Endothelial cell of umbilical vein (primary cell): ENCODE measurements around the gene TIMM8A. TPM values are rescaled to one million over a fixed set of nuclear protein-coding genes. Genes with fewer than 3 reads are reported as not detected.

Experiments used
- BruUV-seq: library from RNA; stranded (reverse); fragments of 400-500 nt; replicated peaks from 2 replicates; lab custom pipeline; 2021; lab: Mats Ljungman, UMichigan
- CTCF ChIA-PET: fragments of 300-600, 350-600 bp; sonication (Branson Sonifier 250); formaldehyde crosslinking; loops from one replicate; lab custom pipeline; 2021; ENCODE audit warnings: antibody characterized with exemption, inconsistent platforms; lab: Charles Lee
- POLR2A ChIA-PET: fragments of 300-600, 350-600 bp; sonication (Branson Sonifier 250); formaldehyde crosslinking; loops from one replicate; lab custom pipeline; 2021; ENCODE audit warnings: antibody characterized with exemption, inconsistent platforms; lab: Charles Lee
- DNase-seq: peaks from one replicate; pipeline ENCODE4 v3.0.0-alpha.2; 2011; ENCODE audit warnings: low read depth, low spot score
- FAIRE-seq: peaks from 2 replicates; lab custom pipeline; 2011; peaks lifted over from hg19 to GRCh38; lab: Jason Lieb, UNC
- H2AFZ ChIP-seq: 2 replicates; pipeline ENCODE4 v1.6.0; 2012; ENCODE audit warnings: low read depth, low read length, control low read depth, inconsistent platforms
- H3K27ac ChIP-seq: 2 replicates; pipeline ENCODE4 v1.5.1; 2011; ENCODE audit warnings: low read depth, mild to moderate bottlenecking, control low read depth, low read length, moderate library complexity; ENCODE audit not compliant: insufficient read depth
- H3K27me3 ChIP-seq, 2 experiments: 2 replicates each; pipeline versions ENCODE4 v1.6.0 to v1.6.1; 2011; ENCODE audit warnings: low read length in 2 of 2, mixed read lengths in 1 of 2; ENCODE audit not compliant: control insufficient read depth in 2 of 2, insufficient read depth in 2 of 2
- H3K36me3 ChIP-seq, 2 experiments: 2 replicates in 1 of 2; 3 replicates in 1 of 2; pipeline ENCODE4 v1.5.1; 2011; ENCODE audit warnings: low read length in 2 of 2, mild to moderate bottlenecking in 1 of 2, moderate library complexity in 1 of 2; ENCODE audit not compliant: control insufficient read depth in 2 of 2, insufficient read depth in 2 of 2; ENCODE audit errors: extremely low read depth in 1 of 2
- H3K4me1 ChIP-seq: 3 replicates; pipeline ENCODE4 v1.5.1; 2011; ENCODE audit warnings: mild to moderate bottlenecking, low read length; ENCODE audit not compliant: control insufficient read depth, insufficient read depth; ENCODE audit errors: extremely low read depth
- H3K4me2 ChIP-seq: 2 replicates; pipeline ENCODE4 v1.6.1; 2011; ENCODE audit warnings: low read length, control low read depth, mixed read lengths; ENCODE audit not compliant: insufficient read depth
- H3K4me3 ChIP-seq, 3 experiments: fragments of 200-600 bp in 1 of 3; sonication (generic), shearing (Covaris generic) in 1 of 3; replicated peaks in 1 of 3; 2 replicates each; pipeline ENCODE4 v1.5.1; 2011 to 2016; ENCODE audit warnings: control low read depth in 3 of 3, low read length in 3 of 3, mild to moderate bottlenecking in 2 of 3, inconsistent platforms in 1 of 3, low read depth in 1 of 3, moderate library complexity in 1 of 3; ENCODE audit not compliant: insufficient read depth in 1 of 3
- H3K79me2 ChIP-seq: 2 replicates; pipeline ENCODE4 v1.6.0; 2012; ENCODE audit warnings: low read length, inconsistent platforms; ENCODE audit not compliant: control insufficient read depth, insufficient read depth
- H3K9ac ChIP-seq: replicated peaks from 2 replicates; pipeline ENCODE3; 2011; ENCODE audit warnings: low read length, control low read depth; ENCODE audit not compliant: insufficient read depth; ENCODE audit errors: extremely low read depth
- H3K9me1 ChIP-seq: replicated peaks from 3 replicates; pipeline ENCODE4 v1.6.0; 2011; ENCODE audit warnings: mild to moderate bottlenecking, low read length; ENCODE audit not compliant: control insufficient read depth, insufficient read depth; ENCODE audit errors: extremely low read depth
- H3K9me3 ChIP-seq: replicated peaks from 2 replicates; pipeline ENCODE4 v1.5.1; 2012; ENCODE audit warnings: low read length, inconsistent platforms; ENCODE audit not compliant: control insufficient read depth, insufficient read depth
- H4K20me1 ChIP-seq: replicated peaks from 2 replicates; pipeline ENCODE3; 2011; ENCODE audit warnings: mild to moderate bottlenecking, low read length; ENCODE audit not compliant: control insufficient read depth, insufficient read depth; ENCODE audit errors: extremely low read depth
- EZH2 ChIP-seq: IDR thresholded peaks from 2 replicates; pipeline ENCODE4 v1.6.1; 2012; ENCODE audit warnings: borderline replicate concordance, low read depth, mild to moderate bottlenecking, moderate library complexity, low read length, inconsistent platforms; ENCODE audit not compliant: severe bottlenecking
- FOS ChIP-seq: IDR thresholded peaks from 2 replicates; pipeline ENCODE4 v1.6.1; 2011; ENCODE audit warnings: mild to moderate bottlenecking, low read length, moderate library complexity, borderline replicate concordance; ENCODE audit not compliant: insufficient read depth
- GATA2 ChIP-seq: IDR thresholded peaks from 2 replicates; pipeline ENCODE4 v1.7.0; 2011; ENCODE audit warnings: low read depth, mild to moderate bottlenecking, moderate library complexity, mixed read lengths, low read length; ENCODE audit not compliant: insufficient read length, insufficient read depth
- JUN ChIP-seq: IDR thresholded peaks from 2 replicates; pipeline ENCODE4 v1.6.1; 2011; ENCODE audit warnings: borderline replicate concordance, low read depth; ENCODE audit not compliant: insufficient read length, insufficient read depth
- MYC ChIP-seq: IDR thresholded peaks from one replicate; pipeline ENCODE4 v1.6.1; 2011; ENCODE audit warnings: mild to moderate bottlenecking, low read depth, low read length
- POLR2A ChIP-seq: IDR thresholded peaks from 2 replicates; pipeline ENCODE4 v1.6.1; 2012; ENCODE audit warnings: low read depth, mild to moderate bottlenecking, control low read depth, low read length
- POLR2AphosphoS5 ChIP-seq: IDR thresholded peaks from 2 replicates; pipeline ENCODE4 v1.6.1; 2012; ENCODE audit warnings: low read depth, mild to moderate bottlenecking, control low read depth, low read length, moderate library complexity; ENCODE audit not compliant: insufficient read depth
- dilution Hi-C: fragments of 300-500 bp; cut with MboI; formaldehyde crosslinking; loops from one replicate; pipeline ENCODE4 v1.15.0; 2019; ENCODE audit warnings: low sequenced_read_pairs; ENCODE audit not compliant: extremely low pct_ligation_motif_present
- intact Hi-C: fragments of 100-400 bp; cut with micrococcal nuclease; formaldehyde crosslinking; loops from one replicate; pipeline ENCODE4 v1.10.0; 2022
- polyA plus RNA-seq, 4 experiments: library from polyadenylated mRNA; depleted of rRNA in 3 of 4; stranded (reverse) in 3 of 4; unstranded in 1 of 4; fragments of >200 nt; gene quantifications; 2 replicates each; pipeline versions ENCODE4 v1.2.1 to v1.2.3, GENCODE V29; 2011 to 2012; ENCODE audit warnings: missing spikeins in 1 of 4
- small RNA-seq: library from RNA; depleted of rRNA; stranded (forward); fragments of <200 nt; gene quantifications from one replicate; pipeline ENCODE3, GENCODE V24; 2012; ENCODE audit warnings: low replicate concordance, low read depth; ENCODE audit not compliant: insufficient read depth, insufficient read length
- total RNA-seq: library from RNA; stranded (reverse); gene quantifications from 2 replicates; pipeline ENCODE4 v1.2.3, GENCODE V29; 2021
- TF ChIP-seq, protein P1 (sequence below), 2 donors: IDR thresholded peaks; 1 replicate in 1 of 2; 2 replicates in 1 of 2; pipeline ENCODE4 v1.5.1; 2011; ENCODE audit warnings: low read length in 2 of 2, mild to moderate bottlenecking in 2 of 2, moderate library complexity in 2 of 2, control low read depth in 1 of 2, inconsistent platforms in 1 of 2, low read depth in 1 of 2; ENCODE audit not compliant: insufficient read depth in 1 of 2; ENCODE audit errors: extremely low read depth in 1 of 2
- TF ChIP-seq, protein P2 (sequence below): IDR thresholded peaks from 2 replicates; pipeline ENCODE4 v1.6.1; 2011; ENCODE audit not compliant: insufficient read depth, insufficient read length

TIMM8A gene
- total and polyA plus RNA-seq, 2 donors (not counting 3 experiments of a cell fraction or from before 2014, with no cell fraction given), result 10.9 to 17.5 TPM

DNA sequence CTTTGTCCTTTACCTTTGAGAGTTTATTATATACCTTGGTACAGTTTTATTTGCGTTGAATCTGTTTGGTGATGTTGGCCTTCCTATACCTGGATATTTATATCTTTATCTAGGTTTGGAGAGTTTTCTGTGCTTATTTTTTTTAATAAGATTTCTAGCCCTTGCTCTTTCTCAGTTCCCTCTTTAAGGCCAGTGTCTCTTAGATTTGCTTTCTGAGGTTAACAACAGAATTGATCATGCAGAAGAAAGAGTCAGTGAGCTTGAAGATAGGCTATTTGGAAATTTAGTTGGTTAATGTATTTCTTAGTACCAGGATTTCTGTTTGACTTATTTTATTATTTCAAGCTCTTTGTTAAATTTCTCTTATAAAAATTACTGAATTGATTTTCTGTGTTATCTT lies 44.8 kb downstream of the TIMM8A start:
- ChIA-PET CTCF (no interaction called here), POLR2A (no interaction called here)
- DNase-seq (no peak), FAIRE-seq (no peak)
- Histone ChIP-seq H3K9me1 (no peaks in the 10 kb centered on the region), H3K27ac (no peak overlapping the region), H3K27me3 (no peaks in the 10 kb centered on the region), H2AFZ (no peak overlapping the region), H3K9me3 (no peaks in the 10 kb centered on the region), H3K9ac (no peak overlapping the region), H3K4me2 (no peak overlapping the region), H3K36me3 (no peaks in the 10 kb centered on the region), H4K20me1 (no peaks in the 10 kb centered on the region), H3K79me2 (no peaks in the 10 kb centered on the region), H3K4me1 (no peaks in the 10 kb centered on the region), H3K4me3 (no peak overlapping the region)
- intact Hi-C loops (no loop called here), dilution Hi-C loops (no loop called here)
- TF ChIP-seq, protein P1, sequence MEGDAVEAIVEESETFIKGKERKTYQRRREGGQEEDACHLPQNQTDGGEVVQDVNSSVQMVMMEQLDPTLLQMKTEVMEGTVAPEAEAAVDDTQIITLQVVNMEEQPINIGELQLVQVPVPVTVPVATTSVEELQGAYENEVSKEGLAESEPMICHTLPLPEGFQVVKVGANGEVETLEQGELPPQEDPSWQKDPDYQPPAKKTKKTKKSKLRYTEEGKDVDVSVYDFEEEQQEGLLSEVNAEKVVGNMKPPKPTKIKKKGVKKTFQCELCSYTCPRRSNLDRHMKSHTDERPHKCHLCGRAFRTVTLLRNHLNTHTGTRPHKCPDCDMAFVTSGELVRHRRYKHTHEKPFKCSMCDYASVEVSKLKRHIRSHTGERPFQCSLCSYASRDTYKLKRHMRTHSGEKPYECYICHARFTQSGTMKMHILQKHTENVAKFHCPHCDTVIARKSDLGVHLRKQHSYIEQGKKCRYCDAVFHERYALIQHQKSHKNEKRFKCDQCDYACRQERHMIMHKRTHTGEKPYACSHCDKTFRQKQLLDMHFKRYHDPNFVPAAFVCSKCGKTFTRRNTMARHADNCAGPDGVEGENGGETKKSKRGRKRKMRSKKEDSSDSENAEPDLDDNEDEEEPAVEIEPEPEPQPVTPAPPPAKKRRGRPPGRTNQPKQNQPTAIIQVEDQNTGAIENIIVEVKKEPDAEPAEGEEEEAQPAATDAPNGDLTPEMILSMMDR (IDR thresholded peaks at IDR 0.05; ENCODE audit: extremely low read depth in 1 of 2, insufficient read depth in 1 of 2, low read depth in 1 of 2, low read length in 2 of 2), result no peak
- TF ChIP-seq, protein P2, sequence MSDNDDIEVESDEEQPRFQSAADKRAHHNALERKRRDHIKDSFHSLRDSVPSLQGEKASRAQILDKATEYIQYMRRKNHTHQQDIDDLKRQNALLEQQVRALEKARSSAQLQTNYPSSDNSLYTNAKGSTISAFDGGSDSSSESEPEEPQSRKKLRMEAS, result no peak
- no peak for TF ChIP-seq EZH2
- no peak for TF ChIP-seq POLR2A
- TF ChIP-seq GATA2, result no peak
- no peak for TF ChIP-seq MYC
- no peak for TF ChIP-seq FOS
- TF ChIP-seq JUN, result no peak
- TF ChIP-seq POLR2AphosphoS5, result no peak
- no TSS peak for BruUV-seq

Small RNA genes within 50 kb of the gene (small RNA-seq; reads per million reads assigned to genes)
- not detected for gene RNU6-934P

Other genes starting within 250 kb of the TIMM8A start
- gene DRP2, start 129.0 kb downstream of the TIMM8A start, total RNA-seq, result 0.31 and 0.78 TPM in 2 replicates
- 0.13 and 0.17 TPM in 2 replicates for gene DRP2, start 129.0 kb downstream of the TIMM8A start, polyA plus RNA-seq
- 1.1 and 1.8 TPM in 2 replicates for gene TAF7L, start 57.4 kb downstream of the TIMM8A start, total RNA-seq
- gene TAF7L, start 57.4 kb downstream of the TIMM8A start, polyA plus RNA-seq, result 0.45 and 0.70 TPM in 2 replicates
- gene BTK, start 37.4 kb upstream of the TIMM8A start, total RNA-seq, result 0.13 TPM in 1 of 2 replicates, not detected in the other
- gene BTK, start 37.4 kb upstream of the TIMM8A start, polyA plus RNA-seq, result 0.11 and 0.21 TPM in 2 replicates
- gene RPL36A, start 42.3 kb upstream of the TIMM8A start, total RNA-seq, result 284 and 329 TPM in 2 replicates
- gene RPL36A, start 42.3 kb upstream of the TIMM8A start, polyA plus RNA-seq, result 901 and 1,196 TPM in 2 replicates
- 36.8 and 39.4 TPM in 2 replicates for gene GLA, start 59.2 kb upstream of the TIMM8A start, total RNA-seq
- gene GLA, start 59.2 kb upstream of the TIMM8A start, polyA plus RNA-seq, result 30.6 and 33.0 TPM in 2 replicates
- 58.5 and 59.1 TPM in 2 replicates for gene HNRNPH2, start 59.5 kb upstream of the TIMM8A start, total RNA-seq
- gene HNRNPH2, start 59.5 kb upstream of the TIMM8A start, polyA plus RNA-seq, result 17.0 and 29.3 TPM in 2 replicates
- gene ARMCX4, start 136.7 kb upstream of the TIMM8A start, total RNA-seq, result 17.6 and 19.9 TPM in 2 replicates
- gene ARMCX4, start 136.7 kb upstream of the TIMM8A start, polyA plus RNA-seq, result 3.8 and 4.7 TPM in 2 replicates
- gene ARMCX1, start 201.8 kb upstream of the TIMM8A start, total RNA-seq, result 19.9 and 22.4 TPM in 2 replicates
- 8.8 and 11.0 TPM in 2 replicates for gene ARMCX1, start 201.8 kb upstream of the TIMM8A start, polyA plus RNA-seq